ENCODE results near the gene TBCK.

Gene TBCK

DNA sequence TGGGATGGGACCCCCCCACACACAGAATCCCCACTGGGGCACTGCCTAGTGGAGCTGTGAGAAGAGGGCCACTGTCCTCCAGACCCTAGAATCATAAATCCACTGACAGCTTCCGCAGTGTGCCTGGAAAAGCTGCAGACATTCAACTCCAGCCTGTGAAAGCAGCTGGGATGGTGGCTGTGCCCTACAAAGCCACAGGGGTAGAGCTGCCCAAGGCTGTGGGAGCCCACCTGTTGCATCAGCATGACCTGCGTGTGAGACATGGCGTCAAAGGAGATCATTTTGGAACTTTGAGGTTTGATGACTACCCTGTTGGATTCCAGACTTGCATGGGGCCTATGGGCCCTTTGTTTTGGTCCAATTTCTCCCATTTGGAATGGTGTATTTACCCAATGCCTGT lies 22.7 kb upstream of the TBCK start:
- TF ChIP-seq CTCF (IDR thresholded peaks at IDR 0.05; ENCODE audit: low read depth, low read length): no peak
- DNase-seq (ENCODE audit: extremely low read depth, low read depth): no peak

GRCh38 chr4:106337916-106338315 lies 21.9 kb upstream of the TBCK start:
- DNase-seq (ENCODE audit: extremely low read depth, low read depth): no peak

GRCh38 chr4:106336618-106337017 lies 20.6 kb upstream of the TBCK start:
- DNase-seq (ENCODE audit: extremely low read depth, low read depth): no peak
- no peak for TF ChIP-seq CTCF (IDR thresholded peaks at IDR 0.05; ENCODE audit: low read depth, low read length)

More at GRCh38 chr4:106337916-106338315, 21.9 kb upstream of the TBCK start:
- no peak for TF ChIP-seq CTCF (IDR thresholded peaks at IDR 0.05; ENCODE audit: low read depth, low read length)

- no peak for TF ChIP-seq CTCF (IDR thresholded peaks at IDR 0.05; ENCODE audit: low read depth, low read length)
- no peak for DNase-seq (ENCODE audit: extremely low read depth, low read depth)
These were observed 18.9 kb upstream of the TBCK start for GRCh38 chr4:106334741-106335470.

DNA sequence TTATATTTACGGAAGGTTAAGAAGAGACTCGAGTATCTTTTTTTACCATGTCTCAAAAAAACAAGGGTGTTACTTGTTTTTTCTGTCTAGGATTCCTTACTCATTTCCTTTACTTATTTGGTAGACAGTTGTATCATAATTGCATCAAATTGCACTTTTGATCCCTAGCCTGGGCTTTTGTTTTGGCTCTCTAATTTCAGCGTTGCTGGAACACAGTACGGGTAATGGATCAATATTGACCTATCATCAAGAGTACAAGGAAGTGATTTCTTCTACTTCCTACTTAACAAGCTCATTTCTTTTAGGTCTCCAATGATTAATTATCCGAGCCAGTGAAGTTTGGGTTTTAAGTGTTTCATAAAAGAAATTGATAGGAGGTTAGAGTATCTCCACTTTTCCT lies 17.2 kb upstream of the TBCK start:
- no peak for DNase-seq (ENCODE audit: extremely low read depth, low read depth)
- no peak for TF ChIP-seq CTCF (IDR thresholded peaks at IDR 0.05; ENCODE audit: low read depth, low read length)

DNA sequence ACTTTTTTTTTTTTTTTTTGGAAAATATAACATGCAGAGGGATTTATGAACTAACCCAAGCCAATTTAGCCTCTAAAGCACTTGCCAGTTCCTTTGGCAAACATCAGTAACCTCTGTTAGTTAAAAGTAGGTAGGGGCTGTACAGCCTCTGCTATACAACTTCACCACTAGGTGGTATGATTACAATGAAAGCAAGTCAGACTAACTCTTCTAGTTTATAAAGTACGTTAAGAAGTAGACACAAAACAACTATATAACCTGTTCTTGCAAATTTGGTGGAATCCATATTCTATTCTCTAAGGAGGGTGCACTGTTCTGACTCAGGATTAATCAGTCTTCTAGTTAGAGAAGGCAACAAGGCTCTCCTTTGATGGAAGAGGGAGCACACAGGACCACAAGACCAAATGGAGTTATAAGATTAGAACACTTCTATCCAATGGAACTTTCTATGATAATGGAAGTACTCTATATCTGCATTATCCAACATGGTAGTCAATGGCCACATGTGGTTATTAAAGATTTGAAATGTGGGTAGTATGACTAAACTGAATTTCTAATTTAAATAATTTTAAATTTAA lies 13.1 kb upstream of the TBCK start:
- DNase-seq (ENCODE audit: extremely low read depth, low read depth): no peak

More for the DNA sequence above, 13.1 kb upstream of the TBCK start:
- peak; percentile 79 for TF ChIP-seq CTCF (IDR thresholded peaks at IDR 0.05; ENCODE audit: low read depth, low read length)

Data from AG09319 (cell line).